DND-41 (cell line): ENCODE results near the gene ENTPD3.

ENCODE experiments used
- ATAC-seq: fragments of 200-7000 bp; cut with Tn5 transposase; 3 replicates; pipeline ENCODE4 v1.9.1; 2021; ENCODE audit warnings: low read depth; ENCODE audit not compliant: insufficient read depth
- DNase-seq: peaks from one replicate; pipeline ENCODE4 v3.0.0-alpha.2; 2020
- H2AFZ ChIP-seq: 2 replicates; pipeline ENCODE4 v1.6.0; 2012; ENCODE audit warnings: low read depth, low read length
- H3K27ac ChIP-seq: 2 replicates; pipeline ENCODE4 v1.5.1; 2012; ENCODE audit warnings: low read length, inconsistent platforms
- H3K27me3 ChIP-seq: fragments of 200-600 bp; sonication (generic); 2 replicates; pipeline ENCODE4 v1.6.0; 2012; ENCODE audit warnings: low read length, mild to moderate bottlenecking, inconsistent platforms; ENCODE audit not compliant: insufficient read depth, poor library complexity
- H3K36me3 ChIP-seq: 2 replicates; pipeline ENCODE4 v1.5.1; 2012; ENCODE audit warnings: low read length, inconsistent platforms; ENCODE audit not compliant: insufficient read depth
- H3K4me1 ChIP-seq: 2 replicates; pipeline ENCODE4 v1.5.1; 2012; ENCODE audit warnings: mild to moderate bottlenecking, low read length; ENCODE audit not compliant: insufficient read depth
- H3K4me2 ChIP-seq: 2 replicates; pipeline ENCODE4 v1.6.0; 2012; ENCODE audit warnings: mild to moderate bottlenecking, moderate library complexity, low read length, inconsistent platforms; ENCODE audit not compliant: insufficient read depth
- H3K4me3 ChIP-seq, 2 experiments: fragments of 200-600 bp in 1 of 2; shearing (Covaris generic) in 1 of 2; 2 replicates each; pipeline ENCODE4 v1.5.1; 2012 to 2016; ENCODE audit warnings: inconsistent platforms in 2 of 2, low read length in 2 of 2, mild to moderate bottlenecking in 2 of 2, low read depth in 1 of 2, moderate library complexity in 1 of 2
- H3K79me2 ChIP-seq: 2 replicates; pipeline ENCODE4 v1.6.0; 2012; ENCODE audit warnings: low read length, inconsistent platforms; ENCODE audit not compliant: insufficient read depth
- H3K9ac ChIP-seq: 2 replicates; pipeline ENCODE4 v1.6.0; 2012; ENCODE audit warnings: low read depth, mild to moderate bottlenecking, inconsistent platforms, low read length, moderate library complexity
- H3K9me3 ChIP-seq: 2 replicates; pipeline ENCODE4 v1.5.1; 2012; ENCODE audit warnings: low read length, moderate library complexity, mild to moderate bottlenecking, inconsistent platforms; ENCODE audit not compliant: insufficient read depth, severe bottlenecking
- H4K20me1 ChIP-seq: 2 replicates; pipeline ENCODE4 v1.6.0; 2012; ENCODE audit warnings: low read length; ENCODE audit not compliant: insufficient read depth
- CTCF ChIP-seq: IDR thresholded peaks from 2 replicates; pipeline ENCODE4 v1.5.1; 2012; ENCODE audit warnings: borderline replicate concordance, low read length, moderate library complexity, mild to moderate bottlenecking; ENCODE audit not compliant: poor library complexity, severe bottlenecking; ENCODE audit errors: extremely low read depth
- EZH2 ChIP-seq: IDR thresholded peaks from 3 replicates; pipeline ENCODE4 v1.6.1; 2012; ENCODE audit warnings: borderline replicate concordance, low read depth, mild to moderate bottlenecking, moderate library complexity, low read length, inconsistent platforms; ENCODE audit not compliant: severe bottlenecking

Gene ENTPD3

DNA sequence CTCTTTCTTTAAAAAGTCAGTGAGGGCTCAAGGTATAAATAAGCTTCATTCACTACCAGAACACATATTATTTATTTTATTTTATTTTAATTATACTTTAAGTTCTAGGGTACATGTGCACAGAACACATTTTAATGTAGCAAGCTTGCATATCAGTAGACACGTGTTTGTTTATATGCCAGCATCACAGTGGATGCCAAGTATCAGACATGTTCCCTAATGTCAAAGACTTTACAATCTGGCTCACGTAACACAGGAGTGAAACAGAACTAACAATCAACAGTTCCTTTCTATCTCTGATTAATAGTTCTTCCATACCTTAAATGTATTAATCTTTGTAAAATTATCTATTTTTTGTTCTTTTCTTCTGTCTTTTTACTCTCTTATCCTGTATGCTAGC lies 23.3 kb upstream of the ENTPD3 start:
- TF ChIP-seq CTCF (no peak), EZH2 (no peak)
- H3K27me3 ChIP-seq = peaks cover 4% of the 10 kb centered on the region
- ATAC-seq (no peak), DNase-seq (no peak)
- no peak overlapping the region for H3K27ac ChIP-seq
- no peak overlapping the region for H3K9ac ChIP-seq
- H3K9me3 ChIP-seq = no peaks in the 10 kb centered on the region
- no peaks in the 10 kb centered on the region for H3K4me1 ChIP-seq
- no peak overlapping the region for H3K4me2 ChIP-seq
- H3K79me2 ChIP-seq = no peaks in the 10 kb centered on the region
- no peak overlapping the region for H2AFZ ChIP-seq
- H4K20me1 ChIP-seq = no peaks in the 10 kb centered on the region
- H3K36me3 ChIP-seq = no peaks in the 10 kb centered on the region
- no peak overlapping the region for H3K4me3 ChIP-seq

- no peaks in the 10 kb centered on the region for H3K9me3 ChIP-seq
- TF ChIP-seq EZH2 = no peak
- no peak for TF ChIP-seq CTCF
- no peak overlapping the region for H3K4me3 ChIP-seq
- H3K36me3 ChIP-seq = no peaks in the 10 kb centered on the region
- no peak for DNase-seq
- no peaks in the 10 kb centered on the region for H4K20me1 ChIP-seq
- H3K27me3 ChIP-seq = peaks cover 4% of the 10 kb centered on the region
- no peak overlapping the region for H3K27ac ChIP-seq
- no peaks in the 10 kb centered on the region for H3K4me1 ChIP-seq
- no peaks in the 10 kb centered on the region for H3K79me2 ChIP-seq
- H2AFZ ChIP-seq = no peak overlapping the region
- H3K4me2 ChIP-seq = no peak overlapping the region
- no peak for ATAC-seq
- no peak overlapping the region for H3K9ac ChIP-seq
These were observed 20.5 kb upstream of the ENTPD3 start for GRCh38 chr3:40366203-40367162.

DNA sequence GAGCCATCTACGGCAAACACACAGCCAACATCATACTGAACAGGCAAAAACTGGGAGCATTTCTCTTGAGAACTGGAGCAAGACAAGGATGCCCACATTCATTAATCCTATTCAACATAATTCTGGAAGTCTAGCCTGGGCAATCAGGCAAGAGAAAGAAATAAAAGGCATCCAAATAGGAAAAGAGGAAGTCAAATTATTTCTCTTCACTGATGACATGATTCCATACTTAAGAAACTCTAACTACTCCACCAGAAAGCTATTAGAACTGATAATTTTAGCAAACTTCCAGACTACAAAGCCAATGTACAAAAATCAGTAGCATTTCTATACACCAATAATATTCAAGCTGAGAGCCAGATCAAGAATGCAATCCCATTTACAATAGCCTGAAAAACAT lies 17.3 kb upstream of the ENTPD3 start:
- peaks cover 7% of the 10 kb centered on the region for H3K27me3 ChIP-seq
- H3K9ac ChIP-seq = no peak overlapping the region
- H3K4me1 ChIP-seq = no peaks in the 10 kb centered on the region
- H3K9me3 ChIP-seq = no peaks in the 10 kb centered on the region
- H2AFZ ChIP-seq = no peak overlapping the region
- H3K36me3 ChIP-seq = no peaks in the 10 kb centered on the region
- TF ChIP-seq EZH2 = no peak
- no peak for TF ChIP-seq CTCF
- ATAC-seq (no peak), DNase-seq (no peak)
- no peak overlapping the region for H3K4me2 ChIP-seq
- H3K27ac ChIP-seq = no peak overlapping the region
- no peaks in the 10 kb centered on the region for H4K20me1 ChIP-seq
- no peak overlapping the region for H3K4me3 ChIP-seq
- H3K79me2 ChIP-seq = no peaks in the 10 kb centered on the region
